Activated naive CD4-positive, alpha-beta T cell treated with anti-CD3 and anti-CD28 coated beads, Interleukin-2, amount 10 ng/mL, durations not matched to agents 7 days and 5 days (primary cell): ENCODE data around the gene ZNF483.
"Not testable (repeated sequence)": the region's sequence is repeated elsewhere in the genome, so short reads cannot be mapped to it uniquely, and the experiment has no call there.

Experiments
- CTCF ChIA-PET: fragments of 350-600 bp; sonication (Branson Sonifier 250); formaldehyde crosslinking; loops from one replicate; lab custom pipeline; 2021; ENCODE audit warnings: antibody characterized with exemption; lab: Charles Lee
- DNase-seq: peaks from one replicate; pipeline ENCODE4 v3.0.0-alpha.2; 2020
- H3K27ac Mint-ChIP-seq: one replicate; pipeline ENCODE4 v1.8.0; 2021; ENCODE audit warnings: mild to moderate bottlenecking, moderate library complexity, mixed read lengths
- H3K27me3 Mint-ChIP-seq: one replicate; pipeline ENCODE4 v1.8.0; 2021; ENCODE audit warnings: mild to moderate bottlenecking, mixed read lengths
- H3K36me3 Mint-ChIP-seq: one replicate; pipeline ENCODE4 v1.8.0; 2021; ENCODE audit warnings: mixed read lengths
- H3K4me1 Mint-ChIP-seq: one replicate; pipeline ENCODE4 v1.8.0; 2021; ENCODE audit warnings: mixed read lengths
- H3K4me3 Mint-ChIP-seq: one replicate; pipeline ENCODE4 v1.8.0; 2021; ENCODE audit warnings: mild to moderate bottlenecking, moderate library complexity, mixed read lengths
- H3K9me3 Mint-ChIP-seq: one replicate; pipeline ENCODE4 v1.8.0; 2021; ENCODE audit warnings: mixed read lengths

ZNF483 gene

DNA sequence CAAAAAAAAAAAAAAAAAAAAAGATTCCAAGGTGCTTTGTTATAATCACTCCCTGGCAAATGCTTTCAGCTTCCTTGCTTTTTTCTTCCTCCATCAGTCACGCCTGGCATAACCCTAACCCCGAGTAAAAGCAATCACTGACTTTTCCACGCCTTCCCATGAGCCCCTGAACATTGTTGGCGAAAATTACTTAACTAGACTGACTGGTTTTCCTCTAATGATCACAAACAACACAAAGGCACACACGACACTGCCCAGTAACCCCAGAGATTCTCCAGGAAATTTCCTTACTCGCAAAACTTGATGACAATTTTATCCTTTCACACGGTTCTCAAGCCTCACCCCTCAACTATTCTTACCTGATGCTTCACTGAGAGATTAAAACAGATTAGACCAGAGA lies 85.9 kb downstream of the ZNF483 start:
- CTCF ChIA-PET: interaction anchor here (1.0 kb wide), 1 partner anchor 10 kb away, joined by 4 read pairs; no protein-coding TSS in a partner anchor
- Mint-ChIP-seq H3K4me3 (no peak overlapping the region), H3K4me1 (no peaks in the 10 kb centered on the region), H3K36me3 (no peaks in the 10 kb centered on the region), H3K27ac (no peak overlapping the region), H3K27me3 (peaks cover 41% of the 10 kb centered on the region), H3K9me3 (no peaks in the 10 kb centered on the region)
- no peak for DNase-seq

DNA sequence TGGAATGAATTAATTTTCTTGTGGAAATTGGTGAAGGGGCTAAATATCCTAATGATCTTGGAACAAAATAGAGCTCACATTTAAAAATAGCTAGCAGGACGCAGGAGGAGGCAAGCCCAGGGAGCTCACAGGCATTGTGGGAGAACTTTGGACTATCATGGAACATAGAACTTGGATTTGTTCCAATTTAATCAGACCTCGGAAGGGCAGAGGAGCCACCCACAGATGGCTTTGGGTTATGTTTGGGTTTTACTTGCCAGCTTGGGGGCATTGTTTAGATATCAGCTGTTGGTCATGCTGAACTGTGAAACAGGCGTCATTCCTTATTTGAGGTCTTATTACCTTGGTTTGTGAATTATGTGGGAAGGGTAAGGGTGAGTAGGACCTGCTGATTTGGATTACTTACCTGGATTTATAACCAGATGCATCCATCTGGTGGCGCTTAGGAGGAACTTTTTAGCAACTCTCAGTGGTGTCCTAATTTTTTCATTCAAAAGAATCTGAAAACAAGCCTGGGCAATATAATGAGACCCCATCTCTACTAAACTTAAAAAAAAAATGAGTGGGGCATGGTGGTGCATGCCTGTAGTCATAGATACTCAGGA lies 88.6 kb downstream of the ZNF483 start:
- peaks cover 26% of the 10 kb centered on the region for H3K27me3 Mint-ChIP-seq
- no peaks in the 10 kb centered on the region for H3K36me3 Mint-ChIP-seq
- no peak for DNase-seq
- no peak overlapping the region for H3K4me3 Mint-ChIP-seq
- no peak overlapping the region for H3K27ac Mint-ChIP-seq
- H3K9me3 Mint-ChIP-seq: no peaks in the 10 kb centered on the region
- H3K4me1 Mint-ChIP-seq: no peaks in the 10 kb centered on the region
- CTCF ChIA-PET: interaction anchor here (0.6 to 1.4 kb wide), 3 partner anchors 8 to 18 kb away, joined by 3 read pairs; no protein-coding TSS in a partner anchor

DNA sequence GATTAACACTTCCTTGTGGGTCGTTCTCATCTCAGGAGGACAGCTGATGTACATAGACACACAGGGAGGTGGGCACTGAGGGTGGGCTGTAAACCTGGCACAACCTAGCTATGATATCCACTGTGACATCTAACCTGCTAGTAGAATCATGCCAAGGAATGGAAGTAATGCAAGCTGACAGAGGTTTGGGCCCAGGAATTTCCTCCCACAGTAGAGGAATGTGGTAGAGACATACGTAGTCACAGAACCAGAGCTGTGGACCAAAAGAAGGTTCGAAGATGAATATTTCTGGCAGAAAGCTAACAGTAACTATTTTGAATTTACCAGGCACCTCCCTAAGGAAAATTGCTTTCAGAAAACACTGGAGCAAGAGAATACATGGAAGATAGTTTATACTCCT lies 90.9 kb downstream of the ZNF483 start:
- no peaks in the 10 kb centered on the region for H3K4me1 Mint-ChIP-seq
- no peaks in the 10 kb centered on the region for H3K36me3 Mint-ChIP-seq
- no peak for DNase-seq
- no peaks in the 10 kb centered on the region for H3K9me3 Mint-ChIP-seq
- H3K4me3 Mint-ChIP-seq: no peak overlapping the region
- CTCF ChIA-PET: interaction anchor here (1.0 to 1.1 kb wide), 2 partner anchors 18 to 501 kb away, joined by 4 read pairs; no protein-coding TSS in a partner anchor
- no peak overlapping the region for H3K27ac Mint-ChIP-seq
- H3K27me3 Mint-ChIP-seq: peaks cover 16% of the 10 kb centered on the region

DNA sequence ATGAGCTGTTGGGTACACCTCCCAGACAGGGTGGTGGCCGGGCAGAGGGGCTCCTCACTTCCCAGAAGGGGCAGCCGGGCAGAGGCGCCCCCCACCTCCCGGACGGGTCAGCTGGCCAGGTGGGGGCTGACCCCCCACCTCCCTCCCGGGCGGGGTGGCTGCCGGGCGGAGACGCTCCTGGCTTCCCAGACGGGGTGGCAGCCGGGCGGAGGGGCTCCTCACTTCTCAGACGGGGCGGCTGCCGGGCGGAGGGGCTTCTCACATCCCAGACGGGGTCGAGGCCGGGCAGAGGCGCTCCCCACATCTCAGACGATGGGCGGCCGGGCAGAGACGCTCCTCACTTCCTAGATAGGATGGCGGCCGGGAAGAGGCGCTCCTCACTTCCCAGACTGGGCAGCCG lies 92.4 kb downstream of the ZNF483 start:
- peaks cover 20% of the 10 kb centered on the region for H3K27me3 Mint-ChIP-seq
- H3K9me3 Mint-ChIP-seq, H3K36me3 Mint-ChIP-seq, DNase-seq, H3K27ac Mint-ChIP-seq, H3K4me3 Mint-ChIP-seq, H3K4me1 Mint-ChIP-seq, CTCF ChIA-PET: not testable (repeated sequence)

DNA sequence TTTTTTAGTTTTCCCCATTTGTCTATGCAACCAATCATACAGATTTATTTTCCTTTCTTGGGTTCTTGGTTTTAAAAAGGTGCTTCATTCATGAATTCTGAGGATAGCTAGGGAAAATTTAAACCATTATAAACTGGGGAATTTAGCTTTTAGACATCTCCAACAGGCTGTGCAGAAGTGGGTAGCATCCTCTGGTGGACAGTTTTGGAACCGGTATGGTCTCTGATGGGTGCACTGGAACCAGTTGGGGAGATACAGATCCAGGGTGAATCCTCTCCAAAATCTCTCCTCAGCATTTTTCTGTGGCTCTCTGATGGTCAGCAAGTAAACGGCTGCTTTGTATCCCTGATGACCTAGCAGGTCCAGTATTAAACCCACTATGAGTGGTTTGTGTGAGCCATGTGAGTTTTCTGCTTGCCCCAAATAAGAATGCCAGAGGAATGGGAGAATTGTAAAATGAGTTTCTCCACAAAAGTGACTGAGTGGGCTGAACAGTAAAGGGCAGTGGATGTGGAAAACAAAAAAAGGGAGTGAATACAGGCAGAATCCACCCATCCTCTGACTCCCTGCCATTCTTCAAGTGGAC lies 97.0 kb downstream of the ZNF483 start:
- CTCF ChIA-PET: interaction anchor here (0.8 to 1.4 kb wide), 6 partner anchors 9 to 26 kb away, joined by 3 to 4 read pairs (median 4); no protein-coding TSS in a partner anchor
- peaks cover 17% of the 10 kb centered on the region for H3K27me3 Mint-ChIP-seq
- no peaks in the 10 kb centered on the region for H3K9me3 Mint-ChIP-seq
- no peaks in the 10 kb centered on the region for H3K4me1 Mint-ChIP-seq
- no peak overlapping the region for H3K27ac Mint-ChIP-seq
- peak; percentile 45 for DNase-seq
- H3K4me3 Mint-ChIP-seq: no peak overlapping the region
- no peaks in the 10 kb centered on the region for H3K36me3 Mint-ChIP-seq

DNA sequence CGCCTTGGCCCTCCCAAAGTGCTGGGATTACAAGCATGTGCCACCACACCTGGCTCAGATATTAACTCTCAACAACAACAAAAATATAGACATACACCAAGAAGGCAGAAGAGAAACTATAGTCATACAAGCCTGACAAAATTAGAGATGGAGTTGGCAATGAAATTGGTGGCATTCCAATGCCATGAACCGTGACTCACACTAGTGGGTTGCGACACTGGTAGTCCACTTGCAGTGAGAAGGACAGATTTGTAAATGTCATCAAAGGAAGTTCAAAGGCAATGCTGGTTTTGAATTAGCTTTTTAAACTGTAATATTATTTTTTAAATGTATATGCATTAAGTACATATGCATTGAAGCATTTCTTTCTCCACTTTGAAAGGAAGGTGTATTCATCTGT lies 97.6 kb downstream of the ZNF483 start:
- H3K4me3 Mint-ChIP-seq: no peak overlapping the region
- DNase-seq: no peak
- H3K36me3 Mint-ChIP-seq: no peaks in the 10 kb centered on the region
- no peaks in the 10 kb centered on the region for H3K4me1 Mint-ChIP-seq
- no peaks in the 10 kb centered on the region for H3K9me3 Mint-ChIP-seq
- CTCF ChIA-PET: no interaction called here
- no peak overlapping the region for H3K27ac Mint-ChIP-seq
- H3K27me3 Mint-ChIP-seq: peaks cover 17% of the 10 kb centered on the region
